ENCODE measurements around the gene F12. TPM values are rescaled to one million over a fixed set of nuclear protein-coding genes. Genes with fewer than 3 reads are reported as not detected.

The F12 gene
- total RNA-seq, 1 donor from 2014 or later, result not detected

- Histone ChIP-seq H3K9me3 (replicated peaks) (no peaks in the 10 kb centered on the region), H3K27ac (replicated peaks) (no peak overlapping the region), H3K27me3 (ENCODE audit: low read depth) (peaks cover 69% of the 10 kb centered on the region), H3K4me1 (peaks cover 7% of the 10 kb centered on the region), H3K4me3 (no peak overlapping the region), H3K36me3 (no peaks in the 10 kb centered on the region)
- no peak for DNase-seq
- intact Hi-C loops (cut with micrococcal nuclease), result loop anchor here (5.0 kb wide), 1 partner anchor 110 kb away; no protein-coding TSS in a partner anchor
- no peak for TF ChIP-seq CTCF (IDR thresholded peaks at IDR 0.05; ENCODE audit: borderline replicate concordance)
These were observed 16.6 kb downstream of the F12 start for GRCh38 chr5:177392765-177393164.

DNA sequence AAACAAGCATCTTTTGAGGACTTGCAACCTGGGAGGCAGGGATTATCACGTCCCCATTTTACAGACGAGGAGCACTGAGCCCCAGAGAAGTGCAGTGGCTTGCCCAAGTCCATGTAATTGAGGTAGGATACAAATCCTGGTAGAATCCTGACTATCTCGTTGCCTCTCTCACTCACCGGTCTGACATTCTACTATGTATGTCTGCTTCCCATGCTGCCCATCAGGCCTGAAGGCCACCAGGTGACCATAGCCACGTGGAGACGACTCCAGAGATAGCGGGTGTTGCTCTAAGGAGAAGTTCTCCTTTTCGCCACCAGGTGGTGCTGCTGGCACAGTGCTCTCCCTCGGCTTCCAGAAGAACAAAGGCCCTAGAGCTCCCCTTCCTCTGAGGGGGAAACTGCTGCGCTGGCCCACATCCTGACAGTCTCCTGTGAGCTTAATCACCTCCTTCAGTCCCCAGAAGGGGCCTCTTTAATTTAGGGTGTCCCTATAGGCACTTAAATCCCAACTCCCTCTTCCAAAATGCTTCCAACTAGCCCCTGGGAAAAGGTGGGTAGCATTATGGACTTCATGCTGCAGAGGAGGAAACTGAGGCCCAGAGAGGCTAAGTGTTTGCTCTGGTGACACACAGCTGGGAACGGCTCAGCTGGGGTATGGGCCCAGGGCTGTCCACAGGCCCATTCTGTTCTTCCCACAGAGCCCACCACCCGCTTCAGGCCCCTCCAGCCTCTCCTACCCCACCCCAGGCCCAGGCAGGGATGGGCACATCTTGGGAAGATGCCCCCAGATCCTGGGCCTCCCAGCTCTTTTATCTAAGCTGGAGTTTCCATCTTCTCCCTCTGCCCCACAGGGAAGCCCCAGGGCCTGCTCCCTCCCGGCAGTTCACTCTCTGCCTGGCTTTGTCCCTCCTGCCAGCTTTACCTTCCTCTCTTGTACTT, 18.7 kb downstream of the F12 start:
- H3K4me1 ChIP-seq, result peaks cover 7% of the 10 kb centered on the region
- H3K36me3 ChIP-seq, result no peaks in the 10 kb centered on the region
- no peaks in the 10 kb centered on the region for H3K9me3 ChIP-seq (replicated peaks)
- intact Hi-C loops (cut with micrococcal nuclease), result loop anchor here (5.0 kb wide), 1 partner anchor 112 kb away; no protein-coding TSS in a partner anchor
- peak; percentile 99 for TF ChIP-seq CTCF (IDR thresholded peaks at IDR 0.05; ENCODE audit: borderline replicate concordance)
- H3K27me3 ChIP-seq (ENCODE audit: low read depth), result peaks cover 69% of the 10 kb centered on the region
- no peak overlapping the region for H3K4me3 ChIP-seq
- peak; percentile 72 for DNase-seq
- H3K27ac ChIP-seq (replicated peaks), result no peak overlapping the region

DNA sequence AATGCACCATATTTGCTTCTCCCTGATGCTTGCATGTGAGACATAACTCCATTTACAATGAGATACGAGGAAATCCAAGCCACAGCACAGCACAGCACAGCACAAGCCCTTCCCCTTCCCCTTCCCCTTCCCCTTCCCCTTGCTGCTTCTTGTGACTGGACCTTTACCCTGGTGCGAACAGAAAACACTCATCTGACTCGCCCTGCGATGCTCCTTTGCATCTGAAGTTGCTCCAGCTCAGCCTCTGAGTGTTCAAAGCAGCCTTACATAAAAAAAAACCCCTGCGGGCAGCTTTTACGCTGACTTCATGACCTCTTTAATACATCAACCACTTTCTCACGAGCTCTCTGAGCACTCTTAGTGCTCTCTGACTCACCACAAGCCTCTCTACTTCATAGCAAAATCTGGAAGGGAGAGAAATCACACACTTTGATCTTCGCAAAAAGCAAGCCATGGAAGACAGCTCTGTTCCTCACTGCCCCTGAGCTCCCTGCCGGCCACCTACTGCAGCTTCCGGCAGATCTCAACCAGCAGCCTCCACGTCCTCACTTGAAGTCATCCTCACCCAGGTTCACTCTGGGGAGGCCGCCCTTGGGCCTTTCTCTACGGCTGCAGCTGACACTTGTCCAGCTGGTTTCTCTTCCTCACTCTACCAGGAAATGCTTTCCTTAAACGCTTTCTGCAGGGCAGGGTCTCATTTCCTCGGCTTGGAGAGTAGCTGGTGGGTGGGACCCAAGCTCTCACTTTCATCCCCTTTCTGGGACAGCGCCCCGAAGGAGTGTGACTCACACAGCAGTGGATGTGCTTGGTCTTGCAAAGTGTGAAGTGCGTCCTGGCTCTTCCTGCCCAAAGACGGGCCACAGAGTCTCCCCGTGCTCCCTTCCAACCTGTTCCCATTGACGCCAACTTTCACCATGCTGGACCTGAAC, 19.9 kb downstream of the F12 start:
- Histone ChIP-seq H3K27ac (replicated peaks) (no peak overlapping the region), H3K36me3 (no peaks in the 10 kb centered on the region), H3K27me3 (ENCODE audit: low read depth) (peaks cover 69% of the 10 kb centered on the region), H3K9me3 (replicated peaks) (no peaks in the 10 kb centered on the region), H3K4me1 (peaks cover 7% of the 10 kb centered on the region), H3K4me3 (no peak overlapping the region)
- intact Hi-C loops (cut with micrococcal nuclease), result loop anchor here (5.0 kb wide), 1 partner anchor 113 kb away; no protein-coding TSS in a partner anchor
- DNase-seq, result no peak
- no peak for TF ChIP-seq CTCF (IDR thresholded peaks at IDR 0.05; ENCODE audit: borderline replicate concordance)

DNA sequence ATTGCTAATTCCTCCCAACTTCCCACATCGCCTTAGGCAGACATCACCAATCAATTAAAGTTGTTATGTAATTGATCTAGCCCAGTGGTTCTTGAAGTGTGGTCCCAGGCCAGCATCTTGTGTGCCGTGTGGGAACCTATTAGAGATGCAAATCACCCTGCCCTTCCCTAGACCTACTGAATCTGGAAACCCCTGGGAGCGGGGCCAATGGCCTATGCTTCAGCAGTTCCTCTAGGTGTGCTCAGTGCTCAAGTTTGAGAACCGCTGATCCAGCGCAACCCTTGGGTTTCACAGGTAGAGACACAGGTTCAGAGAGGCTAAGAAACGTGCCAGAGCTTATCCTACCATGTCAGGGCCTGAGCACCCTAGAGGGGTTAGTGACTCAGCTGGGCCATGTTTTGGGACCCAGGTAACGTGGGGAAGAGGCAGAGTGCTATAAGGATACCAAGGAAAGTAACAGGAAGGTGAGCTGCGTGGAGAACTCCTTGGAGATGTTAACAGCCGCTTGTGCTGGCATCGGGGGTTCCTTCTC, 20.8 kb downstream of the F12 start:
- Histone ChIP-seq H3K27me3 (ENCODE audit: low read depth) (peaks cover 69% of the 10 kb centered on the region), H3K27ac (replicated peaks) (no peak overlapping the region), H3K4me1 (peaks cover 7% of the 10 kb centered on the region), H3K4me3 (no peak overlapping the region), H3K36me3 (no peaks in the 10 kb centered on the region), H3K9me3 (replicated peaks) (no peaks in the 10 kb centered on the region)
- no peak for DNase-seq
- intact Hi-C loops (cut with micrococcal nuclease), result no loop called here
- TF ChIP-seq CTCF (IDR thresholded peaks at IDR 0.05; ENCODE audit: borderline replicate concordance), result no peak

DNA sequence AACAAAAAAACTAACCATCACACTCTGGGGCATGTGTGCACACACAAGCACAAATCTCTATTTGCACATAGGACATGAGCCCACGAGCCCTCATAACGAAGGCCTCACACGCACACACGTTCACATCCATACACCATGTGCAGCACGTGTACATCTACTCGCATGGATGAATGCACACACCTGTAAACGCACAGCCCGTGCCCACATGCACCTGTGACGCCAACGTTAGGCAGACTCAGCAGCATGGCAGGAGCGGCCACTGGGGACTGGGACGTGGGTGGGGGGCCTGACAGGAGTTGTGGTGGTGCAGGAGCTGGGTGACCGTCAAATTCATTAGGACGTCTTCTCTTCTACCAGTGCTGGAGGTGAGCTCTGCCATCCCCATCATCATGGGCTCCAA, 22.0 kb downstream of the F12 start:
- intact Hi-C loops (cut with micrococcal nuclease), result no loop called here

More for the DNA sequence above, 22.0 kb downstream of the F12 start:
- H3K36me3 ChIP-seq, result no peaks in the 10 kb centered on the region
- H3K4me1 ChIP-seq, result peaks cover 7% of the 10 kb centered on the region
- peaks cover 80% of the 10 kb centered on the region for H3K27me3 ChIP-seq (ENCODE audit: low read depth)
- TF ChIP-seq CTCF (IDR thresholded peaks at IDR 0.05; ENCODE audit: borderline replicate concordance), result no peak
- H3K9me3 ChIP-seq (replicated peaks), result no peaks in the 10 kb centered on the region
- H3K27ac ChIP-seq (replicated peaks), result no peak overlapping the region
- no peak overlapping the region for H3K4me3 ChIP-seq
- DNase-seq, result no peak

Data from left ventricle myocardium inferior (tissue), 1 donor.